Prostate gland (tissue), 2 donors: Measurements from ENCODE around the gene RPS10. TPM values are rescaled to one million over a fixed set of nuclear protein-coding genes. Genes with fewer than 3 reads are reported as not detected.

Experiments
- DNase-seq: peaks from one replicate; pipeline ENCODE4 v3.0.0-alpha.2; 2019; ENCODE audit warnings: low spot score
- H3K27ac ChIP-seq, 2 donors: fragments of 200-600 bp; sonication (generic); 2 replicates each; pipeline ENCODE4 v1.5.1; 2017 to 2019
- H3K27me3 ChIP-seq: fragments of 200-600 bp; sonication (generic); replicated peaks from 2 replicates; pipeline ENCODE4 v1.5.1; 2019; ENCODE audit not compliant: insufficient read depth
- H3K36me3 ChIP-seq, 2 donors: fragments of 200-600 bp; sonication (generic); 1 replicate in 1 of 2; 2 replicates in 1 of 2; pipeline versions ENCODE4 v1.5.1 to v1.8.1; 2017 to 2019
- H3K4me1 ChIP-seq: fragments of 200-600 bp; sonication (generic); replicated peaks from 2 replicates; pipeline ENCODE4 v1.5.1; 2019
- H3K4me3 ChIP-seq, 2 donors: fragments of 200-600 bp; sonication (generic); 2 replicates each; pipeline ENCODE4 v1.5.1; 2017 to 2019
- H3K9me3 ChIP-seq: fragments of 200-600 bp; sonication (generic); 2 replicates; pipeline ENCODE4 v1.5.1; 2017
- CTCF ChIP-seq, 4 experiments: fragments of 200-600 bp in 2 of 4; fragments of 450-650 bp in 2 of 4; sonication (generic) in 2 of 4; IDR thresholded peaks; 1 replicate in 3 of 4; 2 replicates in 1 of 4; pipeline ENCODE4 v1.5.1; 2016 to 2019; ENCODE audit warnings: antibody characterized with exemption in 4 of 4, mild to moderate bottlenecking in 2 of 4, moderate library complexity in 2 of 4
- POLR2A ChIP-seq: fragments of 450-650 bp; IDR thresholded peaks from one replicate; pipeline ENCODE4 v1.6.1; 2016; ENCODE audit warnings: antibody characterized with exemption, mild to moderate bottlenecking
- POLR2AphosphoS5 ChIP-seq: sonication (generic); formaldehyde crosslinking; IDR thresholded peaks from one replicate; pipeline ENCODE4 v1.6.1; 2017; ENCODE audit warnings: antibody characterized with exemption
- WGBS: methylation state at CpG from one replicate; pipeline ENCODE4 v1.1.5; 2018; 5-methylcytosine and 5-hydroxymethylcytosine counted together
- intact Hi-C: fragments of 100-400 bp; cut with DNase I; formaldehyde crosslinking; loops from one replicate; pipeline ENCODE4 v1.14.2; 2022
- total RNA-seq, 2 donors: library from RNA; depleted of rRNA; stranded (reverse); fragments of >200 nt; gene quantifications; one replicate each; pipeline ENCODE4 v1.1.0, GENCODE V29; 2016

RPS10 gene
- total RNA-seq, 2 donors from 2014 or later = 1,707 to 2,711 TPM

DNA sequence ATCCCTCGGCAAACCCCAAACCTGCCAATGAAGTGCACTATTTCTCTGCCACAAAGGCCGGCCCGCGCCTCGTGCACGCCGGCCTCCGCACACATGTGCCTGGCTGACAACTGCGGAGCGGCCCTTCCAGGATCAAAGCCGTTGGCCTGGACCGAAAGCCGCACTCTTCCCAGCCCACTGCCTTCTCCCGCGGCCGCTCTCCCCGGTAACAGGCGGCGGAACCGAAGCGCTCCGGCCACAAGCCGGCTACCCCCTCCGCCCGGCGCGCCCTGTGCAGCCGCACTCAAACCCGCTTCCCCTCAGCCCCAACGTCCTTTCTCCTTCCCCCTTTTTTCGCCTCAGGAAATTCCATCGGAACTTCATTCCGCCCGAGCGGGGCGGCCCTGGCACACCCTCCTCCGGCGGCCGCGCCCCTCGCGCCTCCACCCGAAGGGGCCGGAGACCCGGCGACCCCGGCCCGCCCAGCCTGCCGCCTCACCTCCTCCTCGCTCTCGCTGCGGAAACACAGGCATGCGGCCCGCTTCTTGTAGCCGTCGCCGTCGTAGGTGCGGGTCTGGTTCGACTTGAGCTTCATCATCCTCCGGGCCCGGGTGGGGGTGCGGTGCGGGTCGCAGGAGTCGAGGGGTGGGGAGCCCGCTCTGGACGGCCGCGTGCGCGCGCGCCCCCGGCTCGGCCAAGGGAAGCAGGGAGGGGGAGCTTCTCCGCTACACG is 33.9 kb downstream of the RPS10 start:
- intact Hi-C loops = loop anchor here (1.0 to 10.0 kb wide), 2 partner anchors 77 to 143 kb away; partner anchors contain the start of gene SMIM29
- no peak for TF ChIP-seq CTCF (IDR thresholded peaks at IDR 0.05)
- TF ChIP-seq POLR2A = no peak
- TF ChIP-seq POLR2AphosphoS5 = no peak
- no peaks in the 10 kb centered on the region for H3K4me1 ChIP-seq
- DNase-seq = peak; percentile 24
- WGBS = under 1% methylated on average over 70 of the region's 78 CpGs
- H3K9me3 ChIP-seq = no peaks in the 10 kb centered on the region
- H3K36me3 ChIP-seq = no peaks in the 10 kb centered on the region
- H3K27ac ChIP-seq = peak overlapping the region; percentile 90 to 91
- H3K27me3 ChIP-seq = no peaks in the 10 kb centered on the region
- peak overlapping the region; percentile 88 to 90 for H3K4me3 ChIP-seq

DNA sequence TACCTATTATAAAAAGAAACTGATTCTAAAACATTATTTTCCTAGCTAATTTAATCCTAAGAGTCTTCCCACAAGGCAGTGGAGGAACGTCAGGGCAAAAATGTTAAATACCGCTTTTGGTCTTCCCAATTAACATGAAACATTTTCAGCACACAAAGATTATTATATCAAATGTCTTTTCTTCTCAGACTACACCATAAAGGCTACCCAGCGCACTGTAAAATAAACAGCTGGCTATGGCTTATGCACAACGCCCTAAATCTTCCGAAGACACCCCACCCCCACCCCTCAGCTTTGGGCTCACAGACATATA is 34.4 kb downstream of the RPS10 start:
- no peaks in the 10 kb centered on the region for H3K27me3 ChIP-seq
- TF ChIP-seq POLR2AphosphoS5 = no peak
- no peak for TF ChIP-seq CTCF (IDR thresholded peaks at IDR 0.05)
- no peak for TF ChIP-seq POLR2A
- WGBS = under 1% methylated on average over 5 of the region's 5 CpGs
- H3K4me1 ChIP-seq = no peaks in the 10 kb centered on the region
- peak overlapping the region; percentile 88 to 90 for H3K4me3 ChIP-seq
- H3K9me3 ChIP-seq = no peaks in the 10 kb centered on the region
- intact Hi-C loops = loop anchor here (10.0 kb wide), 1 partner anchor 77 kb away; no protein-coding TSS in a partner anchor
- peak overlapping the region; percentile 90 to 91 for H3K27ac ChIP-seq
- no peaks in the 10 kb centered on the region for H3K36me3 ChIP-seq
- DNase-seq = no peak

DNA sequence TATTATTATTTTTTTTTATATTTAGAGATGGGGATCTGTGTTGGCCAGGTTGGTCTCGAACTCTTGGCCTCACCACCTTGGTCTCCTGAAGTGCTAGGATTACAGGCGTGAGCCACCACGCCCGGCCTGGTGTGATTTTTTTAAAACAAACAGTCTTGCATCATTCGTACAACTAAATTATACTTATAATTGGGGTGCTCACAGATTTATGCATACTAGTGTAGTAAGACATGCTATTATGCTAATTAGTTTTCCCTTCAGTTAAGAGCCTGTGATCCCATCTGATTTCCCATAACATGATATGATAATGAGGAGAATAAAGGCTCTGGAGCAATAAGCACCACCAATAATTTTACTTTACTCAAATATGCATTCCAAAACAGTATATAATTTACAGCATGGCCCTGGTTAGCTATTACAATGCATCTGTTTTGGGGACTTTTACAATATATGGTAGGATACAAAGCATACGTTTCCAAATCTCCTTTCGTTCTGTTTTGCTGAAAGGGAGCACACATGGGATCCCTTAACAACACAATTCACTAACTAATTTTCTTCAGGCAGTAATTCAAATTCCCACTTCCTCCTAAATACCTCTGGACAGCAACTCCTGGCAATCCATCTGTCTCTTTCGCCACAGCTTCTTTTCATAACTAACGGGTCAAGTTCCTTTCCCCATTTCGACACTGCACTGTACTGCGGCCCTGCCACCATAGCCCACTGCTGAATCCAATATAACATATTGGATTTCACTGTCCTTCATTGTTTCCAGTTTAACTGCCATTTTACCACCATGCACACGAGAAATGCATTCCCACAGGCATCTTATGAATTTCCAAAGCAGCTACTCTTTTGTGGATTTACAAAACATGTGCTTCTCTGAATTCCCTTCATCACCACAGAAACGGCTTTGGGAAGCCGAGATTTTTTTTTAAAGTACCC is 35.1 kb downstream of the RPS10 start:
- H3K27me3 ChIP-seq = no peaks in the 10 kb centered on the region
- TF ChIP-seq CTCF (IDR thresholded peaks at IDR 0.05) = no peak
- no peak for TF ChIP-seq POLR2A
- peak; percentile 32 for TF ChIP-seq POLR2AphosphoS5
- H3K27ac ChIP-seq = peak overlapping the region; percentile 90 to 91
- 30% methylated on average over 14 of the region's 14 CpGs for WGBS
- no peaks in the 10 kb centered on the region for H3K4me1 ChIP-seq
- peak overlapping the region; percentile 88 to 90 for H3K4me3 ChIP-seq
- no peaks in the 10 kb centered on the region for H3K9me3 ChIP-seq
- H3K36me3 ChIP-seq = no peaks in the 10 kb centered on the region
- DNase-seq = peak; percentile 12
- intact Hi-C loops = loop anchor here (10.0 kb wide), 1 partner anchor 76 kb away; no protein-coding TSS in a partner anchor

GRCh38 chr6:34389034-34389433 is 36.8 kb downstream of the RPS10 start:
- WGBS = 81% methylated on average over 3 of the region's 3 CpGs
- no peaks in the 10 kb centered on the region for H3K4me1 ChIP-seq
- H3K36me3 ChIP-seq = no peaks in the 10 kb centered on the region
- no peak overlapping the region for H3K27ac ChIP-seq
- DNase-seq = no peak
- H3K27me3 ChIP-seq = no peaks in the 10 kb centered on the region
- H3K9me3 ChIP-seq = no peaks in the 10 kb centered on the region
- intact Hi-C loops = loop anchor here (10.0 kb wide), 1 partner anchor 54 kb away; no protein-coding TSS in a partner anchor
- H3K4me3 ChIP-seq = no peak overlapping the region
- TF ChIP-seq POLR2A (no peak), POLR2AphosphoS5 (no peak), CTCF (IDR thresholded peaks at IDR 0.05) (no peak)
